Measurements from ENCODE around the gene GCH1.

Gene GCH1

GRCh38 chr14:54864526-54864925, 38.1 kb downstream of the GCH1 start:
- Histone ChIP-seq H3K4me3 (ENCODE audit: insufficient read length, low read depth) (no peak overlapping the region), H3K4me1 (ENCODE audit: insufficient read depth, insufficient read length) (no peaks in the 10 kb centered on the region), H3K36me3 (ENCODE audit: insufficient read depth, insufficient read length, low read length) (no peaks in the 10 kb centered on the region), H3K27me3 (ENCODE audit: insufficient read depth, insufficient read length) (no peaks in the 10 kb centered on the region), H3K9me3 (ENCODE audit: insufficient read depth, low read length) (no peaks in the 10 kb centered on the region), H3K9ac (ENCODE audit: insufficient read length, low read depth) (no peak overlapping the region)
- DNase-seq (ENCODE audit: low read depth, low spot score) = no peak
- TF ChIP-seq YY1 (IDR thresholded peaks at IDR 0.05; ENCODE audit: insufficient read depth, insufficient read length) (no peak), SUZ12 (IDR thresholded peaks at IDR 0.05; ENCODE audit: extremely low read depth, insufficient read depth, insufficient read length) (no peak), ZNF274 (IDR thresholded peaks at IDR 0.05; ENCODE audit: low read depth, low read length) (no peak)

- Histone ChIP-seq H3K27me3 (ENCODE audit: insufficient read depth, insufficient read length) (no peaks in the 10 kb centered on the region), H3K9me3 (ENCODE audit: insufficient read depth, low read length) (no peaks in the 10 kb centered on the region), H3K4me1 (ENCODE audit: insufficient read depth, insufficient read length) (no peaks in the 10 kb centered on the region), H3K36me3 (ENCODE audit: insufficient read depth, insufficient read length, low read length) (no peaks in the 10 kb centered on the region), H3K9ac (ENCODE audit: insufficient read length, low read depth) (no peak overlapping the region), H3K4me3 (ENCODE audit: insufficient read length, low read depth) (no peak overlapping the region)
- TF ChIP-seq YY1 (IDR thresholded peaks at IDR 0.05; ENCODE audit: insufficient read depth, insufficient read length) (no peak), ZNF274 (IDR thresholded peaks at IDR 0.05; ENCODE audit: low read depth, low read length) (no peak), SUZ12 (IDR thresholded peaks at IDR 0.05; ENCODE audit: extremely low read depth, insufficient read depth, insufficient read length) (no peak)
- DNase-seq (ENCODE audit: low read depth, low spot score) = no peak
Measured at GRCh38 chr14:54857830-54858269, 44.8 kb downstream of the GCH1 start.

GRCh38 chr14:54856152-54856551, 46.5 kb downstream of the GCH1 start:
- no peak for DNase-seq (ENCODE audit: low read depth, low spot score)

GRCh38 chr14:54854181-54854580, 48.4 kb downstream of the GCH1 start:
- no peak for TF ChIP-seq SUZ12 (IDR thresholded peaks at IDR 0.05; ENCODE audit: extremely low read depth, insufficient read depth, insufficient read length)
- no peak for TF ChIP-seq ZNF274 (IDR thresholded peaks at IDR 0.05; ENCODE audit: low read depth, low read length)
- TF ChIP-seq YY1 (IDR thresholded peaks at IDR 0.05; ENCODE audit: insufficient read depth, insufficient read length) = no peak
- Histone ChIP-seq H3K9me3 (ENCODE audit: insufficient read depth, low read length) (no peaks in the 10 kb centered on the region), H3K4me3 (ENCODE audit: insufficient read length, low read depth) (no peak overlapping the region), H3K36me3 (ENCODE audit: insufficient read depth, insufficient read length, low read length) (no peaks in the 10 kb centered on the region), H3K4me1 (ENCODE audit: insufficient read depth, insufficient read length) (no peaks in the 10 kb centered on the region), H3K9ac (ENCODE audit: insufficient read length, low read depth) (no peak overlapping the region), H3K27me3 (ENCODE audit: insufficient read depth, insufficient read length) (no peaks in the 10 kb centered on the region)
- no peak for DNase-seq (ENCODE audit: low read depth, low spot score)

More at GRCh38 chr14:54856152-54856551, 46.5 kb downstream of the GCH1 start:
- H3K4me3 ChIP-seq (ENCODE audit: insufficient read length, low read depth) = no peak overlapping the region
- no peaks in the 10 kb centered on the region for H3K4me1 ChIP-seq (ENCODE audit: insufficient read depth, insufficient read length)
- H3K27me3 ChIP-seq (ENCODE audit: insufficient read depth, insufficient read length) = no peaks in the 10 kb centered on the region
- no peak overlapping the region for H3K9ac ChIP-seq (ENCODE audit: insufficient read length, low read depth)
- H3K9me3 ChIP-seq (ENCODE audit: insufficient read depth, low read length) = no peaks in the 10 kb centered on the region
- no peaks in the 10 kb centered on the region for H3K36me3 ChIP-seq (ENCODE audit: insufficient read depth, insufficient read length, low read length)
- TF ChIP-seq YY1 (IDR thresholded peaks at IDR 0.05; ENCODE audit: insufficient read depth, insufficient read length) (no peak), ZNF274 (IDR thresholded peaks at IDR 0.05; ENCODE audit: low read depth, low read length) (no peak), SUZ12 (IDR thresholded peaks at IDR 0.05; ENCODE audit: extremely low read depth, insufficient read depth, insufficient read length) (no peak)

GRCh38 chr14:54853339-54853738, 49.3 kb downstream of the GCH1 start:
- no peak overlapping the region for H3K4me3 ChIP-seq (ENCODE audit: insufficient read length, low read depth)
- no peaks in the 10 kb centered on the region for H3K27me3 ChIP-seq (ENCODE audit: insufficient read depth, insufficient read length)
- H3K36me3 ChIP-seq (ENCODE audit: insufficient read depth, insufficient read length, low read length) = no peaks in the 10 kb centered on the region
- H3K9ac ChIP-seq (ENCODE audit: insufficient read length, low read depth) = no peak overlapping the region
- no peaks in the 10 kb centered on the region for H3K4me1 ChIP-seq (ENCODE audit: insufficient read depth, insufficient read length)
- no peak for DNase-seq (ENCODE audit: low read depth, low spot score)
- TF ChIP-seq ZNF274 (IDR thresholded peaks at IDR 0.05; ENCODE audit: low read depth, low read length) = no peak
- H3K9me3 ChIP-seq (ENCODE audit: insufficient read depth, low read length) = no peaks in the 10 kb centered on the region

GRCh38 chr14:54852215-54852614, 50.4 kb downstream of the GCH1 start:
- no peaks in the 10 kb centered on the region for H3K36me3 ChIP-seq (ENCODE audit: insufficient read depth, insufficient read length, low read length)
- H3K4me1 ChIP-seq (ENCODE audit: insufficient read depth, insufficient read length) = no peaks in the 10 kb centered on the region
- DNase-seq (ENCODE audit: low read depth, low spot score) = no peak
- no peaks in the 10 kb centered on the region for H3K9me3 ChIP-seq (ENCODE audit: insufficient read depth, low read length)
- H3K27me3 ChIP-seq (ENCODE audit: insufficient read depth, insufficient read length) = no peaks in the 10 kb centered on the region
- H3K4me3 ChIP-seq (ENCODE audit: insufficient read length, low read depth) = no peak overlapping the region
- TF ChIP-seq ZNF274 (IDR thresholded peaks at IDR 0.05; ENCODE audit: low read depth, low read length) (no peak), SUZ12 (IDR thresholded peaks at IDR 0.05; ENCODE audit: extremely low read depth, insufficient read depth, insufficient read length) (no peak), YY1 (IDR thresholded peaks at IDR 0.05; ENCODE audit: insufficient read depth, insufficient read length) (no peak)
- H3K9ac ChIP-seq (ENCODE audit: insufficient read length, low read depth) = no peak overlapping the region

GRCh38 chr14:54848910-54849309, 53.7 kb downstream of the GCH1 start:
- DNase-seq (ENCODE audit: low read depth, low spot score) = no peak
- Histone ChIP-seq H3K27me3 (ENCODE audit: insufficient read depth, insufficient read length) (no peaks in the 10 kb centered on the region), H3K9ac (ENCODE audit: insufficient read length, low read depth) (no peak overlapping the region), H3K4me1 (ENCODE audit: insufficient read depth, insufficient read length) (no peaks in the 10 kb centered on the region), H3K36me3 (ENCODE audit: insufficient read depth, insufficient read length, low read length) (no peaks in the 10 kb centered on the region), H3K9me3 (ENCODE audit: insufficient read depth, low read length) (no peaks in the 10 kb centered on the region), H3K4me3 (ENCODE audit: insufficient read length, low read depth) (no peak overlapping the region)
- TF ChIP-seq YY1 (IDR thresholded peaks at IDR 0.05; ENCODE audit: insufficient read depth, insufficient read length) = no peak
- no peak for TF ChIP-seq SUZ12 (IDR thresholded peaks at IDR 0.05; ENCODE audit: extremely low read depth, insufficient read depth, insufficient read length)

- no peak for DNase-seq (ENCODE audit: low read depth, low spot score)
- no peaks in the 10 kb centered on the region for H3K9me3 ChIP-seq (ENCODE audit: insufficient read depth, low read length)
- no peak overlapping the region for H3K9ac ChIP-seq (ENCODE audit: insufficient read length, low read depth)
- no peaks in the 10 kb centered on the region for H3K4me1 ChIP-seq (ENCODE audit: insufficient read depth, insufficient read length)
- no peaks in the 10 kb centered on the region for H3K27me3 ChIP-seq (ENCODE audit: insufficient read depth, insufficient read length)
- no peaks in the 10 kb centered on the region for H3K36me3 ChIP-seq (ENCODE audit: insufficient read depth, insufficient read length, low read length)
- TF ChIP-seq YY1 (IDR thresholded peaks at IDR 0.05; ENCODE audit: insufficient read depth, insufficient read length) = no peak
- TF ChIP-seq SUZ12 (IDR thresholded peaks at IDR 0.05; ENCODE audit: extremely low read depth, insufficient read depth, insufficient read length) = no peak
- no peak for TF ChIP-seq ZNF274 (IDR thresholded peaks at IDR 0.05; ENCODE audit: low read depth, low read length)
- no peak overlapping the region for H3K4me3 ChIP-seq (ENCODE audit: insufficient read length, low read depth)
Measured at GRCh38 chr14:54845641-54846040, 57.0 kb downstream of the GCH1 start.

Data from NT2/D1 (cell line).